ENCODE data around the gene WNT1.
A peak's percentile ranks its signal among the peaks of the same experiment; 100 is the strongest.

WNT1 gene

DNA sequence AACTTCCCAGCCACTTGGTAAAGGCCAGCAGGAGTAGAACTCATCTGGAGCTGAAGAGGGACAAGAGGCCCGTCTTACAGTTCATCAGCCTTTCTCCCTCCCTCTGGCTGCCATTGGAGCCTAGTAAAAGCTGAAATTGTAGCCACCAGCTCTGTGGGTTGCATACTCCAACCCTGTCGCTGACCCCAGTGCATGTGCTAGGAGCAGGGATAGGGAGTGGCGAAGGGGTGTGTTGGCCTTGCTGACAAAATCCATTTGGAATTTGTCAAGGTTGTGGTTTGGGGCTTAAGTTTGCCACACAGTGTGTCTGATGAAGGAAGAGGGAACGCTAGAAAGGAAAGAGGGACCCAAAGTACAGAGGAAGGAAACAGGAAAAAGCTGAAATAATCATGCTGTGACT, 16.8 kb upstream of the WNT1 start:
- TF ChIP-seq, protein P1, sequence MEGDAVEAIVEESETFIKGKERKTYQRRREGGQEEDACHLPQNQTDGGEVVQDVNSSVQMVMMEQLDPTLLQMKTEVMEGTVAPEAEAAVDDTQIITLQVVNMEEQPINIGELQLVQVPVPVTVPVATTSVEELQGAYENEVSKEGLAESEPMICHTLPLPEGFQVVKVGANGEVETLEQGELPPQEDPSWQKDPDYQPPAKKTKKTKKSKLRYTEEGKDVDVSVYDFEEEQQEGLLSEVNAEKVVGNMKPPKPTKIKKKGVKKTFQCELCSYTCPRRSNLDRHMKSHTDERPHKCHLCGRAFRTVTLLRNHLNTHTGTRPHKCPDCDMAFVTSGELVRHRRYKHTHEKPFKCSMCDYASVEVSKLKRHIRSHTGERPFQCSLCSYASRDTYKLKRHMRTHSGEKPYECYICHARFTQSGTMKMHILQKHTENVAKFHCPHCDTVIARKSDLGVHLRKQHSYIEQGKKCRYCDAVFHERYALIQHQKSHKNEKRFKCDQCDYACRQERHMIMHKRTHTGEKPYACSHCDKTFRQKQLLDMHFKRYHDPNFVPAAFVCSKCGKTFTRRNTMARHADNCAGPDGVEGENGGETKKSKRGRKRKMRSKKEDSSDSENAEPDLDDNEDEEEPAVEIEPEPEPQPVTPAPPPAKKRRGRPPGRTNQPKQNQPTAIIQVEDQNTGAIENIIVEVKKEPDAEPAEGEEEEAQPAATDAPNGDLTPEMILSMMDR (IDR thresholded peaks at IDR 0.05; ENCODE audit: low read depth, low read length, missing control alignments): no peak
- no peak overlapping the region for H3K27ac ChIP-seq
- H3K36me3 ChIP-seq (replicated peaks): no peaks in the 10 kb centered on the region
- in situ Hi-C loops (cut with HindIII; ENCODE audit: low pct_ligation_motif_present, low sequenced_read_pairs): no loop called here
- DNase-seq: no peak
- no peak overlapping the region for H3K4me3 ChIP-seq (ENCODE audit: low read depth, low read length)
- peaks cover 9% of the 10 kb centered on the region for H3K27me3 ChIP-seq (replicated peaks)

DNA sequence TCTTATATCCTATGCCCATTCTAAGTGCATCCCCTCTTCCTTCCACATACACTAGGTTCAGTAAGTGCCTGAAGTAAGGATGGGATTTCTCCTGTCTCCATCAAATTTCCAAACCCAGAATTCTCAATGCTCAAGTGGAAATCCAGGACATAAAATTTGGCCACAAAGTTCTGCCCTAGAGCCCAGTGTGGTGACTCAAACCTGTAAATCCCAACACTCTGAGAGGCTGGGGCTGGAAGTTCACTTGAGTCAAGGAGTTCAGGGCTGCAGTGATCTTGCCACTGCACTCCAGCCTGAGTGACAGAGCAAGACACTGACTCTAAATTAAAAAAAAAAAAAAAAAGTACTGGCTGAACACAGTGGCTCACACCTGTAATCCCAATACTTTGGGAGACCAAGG, 16.3 kb upstream of the WNT1 start:
- Histone ChIP-seq H3K4me3 (ENCODE audit: low read depth, low read length) (no peak overlapping the region), H3K27me3 (replicated peaks) (peaks cover 11% of the 10 kb centered on the region), H3K36me3 (replicated peaks) (no peaks in the 10 kb centered on the region), H3K27ac (no peak overlapping the region)
- in situ Hi-C loops (cut with HindIII; ENCODE audit: low pct_ligation_motif_present, low sequenced_read_pairs): no loop called here
- TF ChIP-seq, protein P1 (IDR thresholded peaks at IDR 0.05; ENCODE audit: low read depth, low read length, missing control alignments): no peak
- no peak for DNase-seq

- TF ChIP-seq, protein P1 (IDR thresholded peaks at IDR 0.05; ENCODE audit: low read depth, low read length, missing control alignments): peak; percentile 67
- Histone ChIP-seq H3K27ac (no peak overlapping the region), H3K4me3 (ENCODE audit: low read depth, low read length) (no peak overlapping the region), H3K36me3 (replicated peaks) (no peaks in the 10 kb centered on the region), H3K27me3 (replicated peaks) (peaks cover 25% of the 10 kb centered on the region)
- in situ Hi-C loops (cut with HindIII; ENCODE audit: low pct_ligation_motif_present, low sequenced_read_pairs): no loop called here
- DNase-seq: no peak
These were observed 12.8 kb upstream of the WNT1 start for GRCh38 chr12:48965298-48965838.

DNA sequence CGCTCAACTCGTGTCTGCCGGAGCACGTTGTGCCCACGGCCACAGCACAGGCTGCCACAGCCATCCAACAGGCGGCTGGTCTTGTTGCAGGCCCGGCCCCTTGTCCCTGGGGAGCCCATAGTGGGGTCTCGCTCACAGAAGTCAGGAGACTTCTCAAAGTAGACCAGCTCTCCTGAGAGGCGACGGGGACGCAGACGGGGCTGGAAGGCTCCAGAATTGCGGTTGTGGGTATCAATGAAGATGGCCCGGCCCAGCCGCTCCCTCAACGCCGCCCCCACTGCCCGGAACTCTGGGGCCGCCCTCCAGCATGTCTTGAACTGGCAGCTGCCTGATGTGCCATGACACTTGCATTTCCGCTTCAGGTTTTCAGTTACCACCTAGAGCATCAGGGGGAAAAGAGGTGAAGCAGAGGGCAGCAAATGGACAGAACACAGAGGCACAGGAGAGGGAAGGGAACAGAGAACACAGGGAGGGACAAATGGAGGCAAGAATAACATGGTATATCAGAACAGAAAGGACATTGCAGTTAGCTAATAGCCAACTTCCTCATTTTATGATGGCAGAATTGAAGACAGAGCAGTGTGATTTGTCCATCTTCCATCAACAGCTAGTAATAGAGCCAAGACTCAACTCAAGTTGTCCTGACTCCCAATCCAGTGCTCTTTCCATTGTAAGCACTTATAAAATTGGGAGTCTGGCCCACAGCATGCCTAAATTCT, 11.8 kb upstream of the WNT1 start:
- in situ Hi-C loops (cut with HindIII; ENCODE audit: low pct_ligation_motif_present, low sequenced_read_pairs): no loop called here
- TF ChIP-seq, protein P1 (IDR thresholded peaks at IDR 0.05; ENCODE audit: low read depth, low read length, missing control alignments): no peak

DNA sequence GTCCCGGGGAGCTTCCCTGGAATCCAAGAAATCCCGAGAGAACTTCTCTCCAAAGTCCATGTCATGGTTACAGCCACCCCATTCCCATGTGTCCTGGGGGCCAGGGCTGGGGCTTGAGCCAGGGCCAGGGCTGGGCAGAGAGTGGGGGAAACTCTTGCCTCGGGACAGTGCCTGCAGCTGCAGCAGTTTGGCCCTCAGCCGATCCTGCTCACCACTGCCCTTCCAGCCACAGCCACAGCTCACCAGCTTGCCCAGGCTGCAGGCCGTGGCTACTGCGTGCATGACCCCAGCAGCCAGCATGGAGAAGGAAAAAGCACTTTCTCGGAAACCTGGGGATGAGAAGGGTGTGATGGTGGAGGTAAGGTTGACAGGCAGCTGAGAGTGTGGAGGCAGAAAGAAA, 10.1 kb upstream of the WNT1 start:
- DNase-seq: no peak
- Histone ChIP-seq H3K27ac (no peak overlapping the region), H3K27me3 (replicated peaks) (peaks cover 46% of the 10 kb centered on the region)

More for the DNA sequence above, 11.8 kb upstream of the WNT1 start:
- Histone ChIP-seq H3K27me3 (replicated peaks) (peaks cover 35% of the 10 kb centered on the region), H3K4me3 (ENCODE audit: low read depth, low read length) (no peak overlapping the region), H3K27ac (no peak overlapping the region), H3K36me3 (replicated peaks) (no peaks in the 10 kb centered on the region)
- no peak for DNase-seq

More for the DNA sequence above, 10.1 kb upstream of the WNT1 start:
- TF ChIP-seq, protein P1 (IDR thresholded peaks at IDR 0.05; ENCODE audit: low read depth, low read length, missing control alignments): no peak
- H3K36me3 ChIP-seq (replicated peaks): no peaks in the 10 kb centered on the region
- H3K4me3 ChIP-seq (ENCODE audit: low read depth, low read length): no peak overlapping the region
- in situ Hi-C loops (cut with HindIII; ENCODE audit: low pct_ligation_motif_present, low sequenced_read_pairs): no loop called here
